GM23248 (cell line): ENCODE measurements around the gene TBCC.

ENCODE experiments used
- EZH2 ChIP-seq: fragments of 200-600 bp; sonication (generic); IDR thresholded peaks from 2 replicates; pipeline ENCODE4 v1.6.1; 2018; ENCODE audit warnings: antibody characterized with exemption, mild to moderate bottlenecking; ENCODE audit not compliant: insufficient read depth, poor library complexity, severe bottlenecking
- EZH2phosphoT487 ChIP-seq: fragments of 200-600 bp; sonication (generic); IDR thresholded peaks from 2 replicates; pipeline ENCODE4 v1.6.1; 2018; ENCODE audit warnings: antibody characterized with exemption, moderate library complexity, mild to moderate bottlenecking, low read depth; ENCODE audit not compliant: insufficient read depth

- TF ChIP-seq EZH2phosphoT487 = no peak
- no peak for TF ChIP-seq EZH2
Observed at GRCh38 chr6:42754759-42755158, 8.9 kb upstream of the TBCC start.
